Gastroesophageal sphincter (tissue), 3 donors: ENCODE results near the gene SOX10.

Source experiments
- CTCF ChIP-seq, 4 experiments: fragments of 200-600 bp in 2 of 4; fragments of 450-650 bp in 2 of 4; sonication (generic) in 1 of 4; IDR thresholded peaks; one replicate each; pipeline ENCODE4 v1.5.1; 2017 to 2019; ENCODE audit warnings: antibody characterized with exemption in 4 of 4, mild to moderate bottlenecking in 2 of 4, moderate library complexity in 2 of 4
- EP300 ChIP-seq: sonication (generic); formaldehyde crosslinking; IDR thresholded peaks from one replicate; pipeline ENCODE4 v1.6.1; 2017; ENCODE audit warnings: antibody characterized with exemption, mild to moderate bottlenecking
- POLR2A ChIP-seq, 2 donors: fragments of 450-650 bp; IDR thresholded peaks; one replicate each; pipeline ENCODE4 v1.6.1; 2017; ENCODE audit warnings: antibody characterized with exemption in 2 of 2, mild to moderate bottlenecking in 2 of 2, moderate library complexity in 1 of 2

GRCh38 chr22:37965940-37966664 is 18.3 kb downstream of the SOX10 start:
- TF ChIP-seq CTCF (IDR thresholded peaks at IDR 0.05) (no peak), POLR2A (IDR thresholded peaks at IDR 0.05) (no peak), EP300 (no peak)
